H1 (cell line): ENCODE data around the gene PRTG.

Experiments
- ASH2L ChIP-seq: fragments of 200-600, 300-600 bp; sonication (generic); IDR thresholded peaks from one replicate; pipeline ENCODE4 v1.7.1; 2017; ENCODE audit warnings: low read length
- CTCF ChIP-seq, 3 experiments: IDR thresholded peaks; 1 replicate in 2 of 3; 2 replicates in 1 of 3; pipeline versions ENCODE4 v1.5.1 to v1.6.1; 2011; ENCODE audit warnings: low read length in 3 of 3, mild to moderate bottlenecking in 3 of 3, inconsistent platforms in 2 of 3, low read depth in 1 of 3, moderate library complexity in 1 of 3; ENCODE audit not compliant: insufficient read depth in 1 of 3; ENCODE audit errors: control extremely low read depth in 1 of 3
- JUND ChIP-seq: IDR thresholded peaks from 2 replicates; pipeline ENCODE4 v1.6.1; 2011; ENCODE audit warnings: mild to moderate bottlenecking, improper control_type of control experiment, low read length
- MAX ChIP-seq: IDR thresholded peaks from 2 replicates; pipeline ENCODE4 v1.6.1; 2012; ENCODE audit warnings: inconsistent platforms
- POLR2A ChIP-seq, 2 experiments: IDR thresholded peaks; 1 replicate in 1 of 2; 2 replicates in 1 of 2; pipeline ENCODE4 v1.6.1; 2011; ENCODE audit warnings: low read depth in 2 of 2, low read length in 2 of 2, mild to moderate bottlenecking in 2 of 2; ENCODE audit errors: control extremely low read depth in 1 of 2
- POLR2AphosphoS5 ChIP-seq: IDR thresholded peaks from 2 replicates; pipeline ENCODE4 v1.6.1; 2011; ENCODE audit warnings: low read depth, low read length
- SP2 ChIP-seq: IDR thresholded peaks from 2 replicates; pipeline ENCODE4 v1.6.1; 2012; ENCODE audit warnings: mild to moderate bottlenecking, low read length, inconsistent platforms

- TF ChIP-seq POLR2AphosphoS5 = no peak
- no peak for TF ChIP-seq POLR2A (IDR thresholded peaks at IDR 0.05; ENCODE audit: control extremely low read depth in 1 of 2, low read depth in 2 of 2, low read length in 2 of 2)
- no peak for TF ChIP-seq MAX
- TF ChIP-seq CTCF (IDR thresholded peaks at IDR 0.05; ENCODE audit: control extremely low read depth in 1 of 3, insufficient read depth in 1 of 3, low read depth in 1 of 3, low read length in 3 of 3) = no peak
- TF ChIP-seq SP2 = no peak
- no peak for TF ChIP-seq ASH2L
- TF ChIP-seq JUND = no peak
These were observed 4.2 kb downstream of the PRTG start for GRCh38 chr15:55738715-55739114.
